GM12878 (cell line): ENCODE data around the gene CFAP97D2. TPM values are rescaled to one million over a fixed set of nuclear protein-coding genes. Genes with fewer than 3 reads are reported as not detected.

Source experiments
- ATAC-seq: fragments of 200-7000 bp; cut with Tn5 transposase; 3 replicates; pipeline ENCODE4 v1.9.1; 2020; ENCODE audit warnings: mild to moderate bottlenecking, moderate library complexity
- BruUV-seq: library from RNA; stranded (reverse); fragments of 400-500 nt; replicated peaks from 2 replicates; lab custom pipeline; 2021; lab: Mats Ljungman, UMichigan
- CTCF ChIA-PET: fragments of 300-600 bp; sonication (Branson Sonifier 250); formaldehyde crosslinking; extraction: SDS; loops from one replicate; lab custom pipeline; 2021; ENCODE audit warnings: inconsistent platforms; lab: Yijun Ruan, JAX
- POLR2A ChIA-PET: fragments of 350-600 bp; formaldehyde crosslinking; extraction: SDS; loops from one replicate; lab custom pipeline; 2021; ENCODE audit warnings: inconsistent platforms; lab: Charles Lee
- RAD21 ChIA-PET: fragments of 300-600 bp; sonication (Branson Sonifier 250); formaldehyde crosslinking; loops from one replicate; lab custom pipeline; 2023; ENCODE audit warnings: antibody characterized with exemption; ENCODE audit not compliant: unreplicated experiment; lab: Charles Lee
- SMC1A ChIA-PET: fragments of 300-600 bp; sonication (Branson Sonifier 250); formaldehyde crosslinking; loops from one replicate; lab custom pipeline; 2023; ENCODE audit not compliant: unreplicated experiment, uncharacterized antibody; lab: Charles Lee
- DNase-seq: peaks from one replicate; pipeline ENCODE4 v3.0.0-alpha.2; 2011; ENCODE audit warnings: low read depth, low spot score
- FAIRE-seq: peaks from 3 replicates; lab custom pipeline; 2011; peaks lifted over from hg19 to GRCh38; lab: Jason Lieb, UNC
- H2AFZ ChIP-seq: 2 replicates; pipeline ENCODE4 v1.6.0; 2011; ENCODE audit warnings: low read depth, low read length, control low read depth; ENCODE audit not compliant: control insufficient read depth
- H3K27ac ChIP-seq: 2 replicates; pipeline ENCODE4 v1.5.1; 2011; ENCODE audit warnings: control low read depth; ENCODE audit not compliant: control insufficient read depth, insufficient read depth
- H3K27me3 ChIP-seq, 2 experiments: replicated peaks in 1 of 2; 2 replicates each; pipeline versions ENCODE4 v1.6.0 to v1.6.1; 2011; ENCODE audit warnings: low read length in 1 of 2; ENCODE audit not compliant: control insufficient read depth in 2 of 2, insufficient read depth in 2 of 2
- H3K36me3 ChIP-seq, 2 experiments: 2 replicates each; pipeline ENCODE4 v1.5.1; 2011; ENCODE audit warnings: low read length in 1 of 2; ENCODE audit not compliant: control insufficient read depth in 2 of 2, insufficient read depth in 2 of 2
- H3K4me1 ChIP-seq: 2 replicates; pipeline ENCODE4 v1.6.1; 2011; ENCODE audit warnings: mild to moderate bottlenecking, low read length, moderate library complexity, mixed read lengths; ENCODE audit not compliant: control insufficient read depth, insufficient read depth
- H3K4me2 ChIP-seq: 2 replicates; pipeline ENCODE4 v1.6.0; 2011; ENCODE audit warnings: control low read depth; ENCODE audit not compliant: control insufficient read depth, insufficient read depth
- H3K4me3 ChIP-seq: fragments of 200-600 bp; sonication (generic); 2 replicates; pipeline ENCODE4 v1.5.1; 2016
- H3K79me2 ChIP-seq: 2 replicates; pipeline ENCODE4 v1.6.0; 2011; ENCODE audit warnings: low read length; ENCODE audit not compliant: control insufficient read depth, insufficient read depth
- H3K9ac ChIP-seq: 2 replicates; pipeline ENCODE4 v1.8.0; 2011; ENCODE audit warnings: low read length, control low read depth, mixed read lengths; ENCODE audit not compliant: control insufficient read depth, insufficient read depth
- H3K9me3 ChIP-seq: replicated peaks from 3 replicates; pipeline ENCODE4 v1.5.1; 2011; ENCODE audit warnings: mild to moderate bottlenecking, low read length; ENCODE audit not compliant: control insufficient read depth, insufficient read depth
- H4K20me1 ChIP-seq: 2 replicates; pipeline ENCODE4 v1.6.0; 2011; ENCODE audit not compliant: control insufficient read depth, insufficient read depth
- BMI1 ChIP-seq: fragments of 450-650 bp; IDR thresholded peaks from 2 replicates; pipeline ENCODE4 v1.6.1; 2016; ENCODE audit warnings: mild to moderate bottlenecking, moderate library complexity, borderline replicate concordance
- E4F1 ChIP-seq: fragments of 450-650 bp; IDR thresholded peaks from 2 replicates; pipeline ENCODE4 v1.6.1; 2018; ENCODE audit warnings: borderline replicate concordance, mild to moderate bottlenecking; ENCODE audit not compliant: partially characterized antibody
- EED ChIP-seq: sonication (generic); IDR thresholded peaks from 2 replicates; pipeline ENCODE4 v1.6.1; 2016; ENCODE audit warnings: antibody characterized with exemption, low read depth
- ELK1 ChIP-seq: IDR thresholded peaks from 2 replicates; pipeline ENCODE4 v1.6.1; 2012; ENCODE audit warnings: low read depth, low read length, improper control_type of control experiment
- IRF5 ChIP-seq: fragments of 450-650 bp; IDR thresholded peaks from 2 replicates; pipeline ENCODE4 v1.6.1; 2017; ENCODE audit warnings: borderline replicate concordance
- NBN ChIP-seq: fragments of 450-650 bp; IDR thresholded peaks from 2 replicates; pipeline ENCODE4 v1.6.1; 2016
- NFIC ChIP-seq: IDR thresholded peaks from 2 replicates; pipeline ENCODE4 v1.6.1; 2012; ENCODE audit warnings: low read depth, mild to moderate bottlenecking, inconsistent platforms, low read length, moderate library complexity
- NFYB ChIP-seq: IDR thresholded peaks from 2 replicates; pipeline ENCODE4 v1.6.1; 2011; ENCODE audit warnings: low read depth, mild to moderate bottlenecking, low read length, improper control_type of control experiment, moderate library complexity; ENCODE audit not compliant: insufficient read depth
- NR2C2 ChIP-seq: IDR thresholded peaks from 2 replicates; pipeline ENCODE4 v1.6.1; 2011; ENCODE audit warnings: borderline replicate concordance, low read depth; ENCODE audit not compliant: control insufficient read depth, insufficient read length
- POU2F2 ChIP-seq: IDR thresholded peaks from 3 replicates; pipeline ENCODE4 v1.6.1; 2011; ENCODE audit warnings: low read depth, mild to moderate bottlenecking, low read length, borderline replicate concordance
- WGBS: methylation state at CpG from one replicate; pipeline ENCODE4 v1.1.6; 2016; ENCODE audit warnings: low lambda C conversion rate; ENCODE audit not compliant: insufficient replicate concordance, insufficient coverage; ENCODE audit errors: missing lambda C conversion rate; 5-methylcytosine and 5-hydroxymethylcytosine counted together
- in situ Hi-C: fragments of 300-500 bp; cut with MboI; formaldehyde crosslinking; loops from 9 replicates; pipeline ENCODE4 v1.14.3; 2018; ENCODE audit warnings: mixed read lengths
- intact Hi-C: fragments of 100-400 bp; cut with micrococcal nuclease; formaldehyde crosslinking; loops from one replicate; pipeline ENCODE4 v1.14.2; 2022; ENCODE audit not compliant: unreplicated experiment
- polyA plus RNA-seq, 11 experiments: library from polyadenylated mRNA; depleted of rRNA in 4 of 11; unstranded in 6 of 11; stranded (reverse) in 5 of 11; fragments of >200 nt; fragmentation: Nextera tagmentation in 4 of 11; fragmentation: Illumina TruSeq in 1 of 11; extraction: Ambion mirVana in 4 of 11; extraction: Trizol in 1 of 11; gene quantifications; 1 replicate in 1 of 11; 2 replicates in 10 of 11; pipeline versions ENCODE4 v1.2.1 to v1.2.3, GENCODE V29; 2011 to 2016; ENCODE audit warnings: inconsistent platforms in 2 of 11, missing spikeins in 2 of 11, low read depth in 1 of 11
- total RNA-seq, 4 experiments: library from RNA; depleted of rRNA in 3 of 4; stranded (reverse); fragments of >200 nt in 3 of 4; fragmentation: Illumina TruSeq in 1 of 4; extraction: Trizol in 1 of 4; gene quantifications; 2 replicates each; pipeline versions ENCODE4 v1.2.1 to v1.2.3, GENCODE V29; 2013 to 2021

The CFAP97D2 gene
- total and polyA plus RNA-seq, 10 of the 15 experiments (the other 5 are each of a cell fraction or from before 2014, with no cell fraction given) = not detected

GRCh38 chr13:114134111-114134943 lies 44.7 kb upstream of the CFAP97D2 start:
- ATAC-seq = peak; percentile 18
- peaks cover 28% of the 10 kb centered on the region for H3K79me2 ChIP-seq
- CTCF ChIA-PET = no interaction called here
- H3K36me3 ChIP-seq = no peaks in the 10 kb centered on the region
- no peak overlapping the region for H3K4me2 ChIP-seq
- peaks cover 14% of the 10 kb centered on the region for H3K4me1 ChIP-seq
- H3K9me3 ChIP-seq = no peaks in the 10 kb centered on the region
- TF ChIP-seq EED (peak; percentile 42), POU2F2 (no peak)
- TF ChIP-seq, all 136 proteins: peak for 1
- ChIA-PET RAD21 (no interaction called here), SMC1A (interaction anchor here (1.4 kb wide), 1 partner anchor 11 kb away, joined by 4 read pairs; no protein-coding TSS in a partner anchor), POLR2A (no interaction called here)
- Histone ChIP-seq H3K27me3 (no peaks in the 10 kb centered on the region), H3K27ac (no peak overlapping the region), H4K20me1 (no peaks in the 10 kb centered on the region), H3K4me3 (no peak overlapping the region), H2AFZ (no peak overlapping the region), H3K9ac (no peak overlapping the region)
- WGBS = 42% methylated on average over 19 of the region's 21 CpGs
- DNase-seq (no peak), FAIRE-seq (no peak)
- in situ Hi-C loops (no loop called here), intact Hi-C loops (no loop called here)
- no TSS peak for BruUV-seq

GRCh38 chr13:114134944-114135610 lies 44.0 kb upstream of the CFAP97D2 start:
- FAIRE-seq = no peak
- Histone ChIP-seq H3K9me3 (no peaks in the 10 kb centered on the region), H3K36me3 (no peaks in the 10 kb centered on the region), H3K27me3 (no peaks in the 10 kb centered on the region), H3K79me2 (peaks cover 21% of the 10 kb centered on the region), H4K20me1 (no peaks in the 10 kb centered on the region), H3K9ac (no peak overlapping the region), H3K4me3 (no peak overlapping the region), H3K4me1 (peaks cover 8% of the 10 kb centered on the region), H3K4me2 (no peak overlapping the region), H3K27ac (no peak overlapping the region), H2AFZ (no peak overlapping the region)
- ChIA-PET CTCF (no interaction called here), RAD21 (no interaction called here), SMC1A (interaction anchor here (0.7 to 1.4 kb wide), 2 partner anchors 10 to 13 kb away, joined by 3 to 4 read pairs; no protein-coding TSS in a partner anchor), POLR2A (no interaction called here)
- in situ Hi-C loops (no loop called here), intact Hi-C loops (no loop called here)
- no TSS peak for BruUV-seq
- no peak for ATAC-seq
- WGBS = 62% methylated on average over 12 of the region's 12 CpGs
- no peak for DNase-seq
- TF ChIP-seq E4F1 (no peak), NFYB (no peak), IRF5 (no peak), ELK1 (no peak), NR2C2 (no peak), NBN (no peak), NFIC (no peak), BMI1 (no peak)
